ENCODE measurements around the gene C4A. TPM values are rescaled to one million over a fixed set of nuclear protein-coding genes. Genes with fewer than 3 reads are reported as not detected.
"Not testable (repeated sequence)": the region's sequence is repeated elsewhere in the genome, so short reads cannot be mapped to it uniquely, and the experiment has no call there.

Gene C4A
- total RNA-seq, 2 experiments from 2014 or later: 2.9 to 4.8 TPM

DNA sequence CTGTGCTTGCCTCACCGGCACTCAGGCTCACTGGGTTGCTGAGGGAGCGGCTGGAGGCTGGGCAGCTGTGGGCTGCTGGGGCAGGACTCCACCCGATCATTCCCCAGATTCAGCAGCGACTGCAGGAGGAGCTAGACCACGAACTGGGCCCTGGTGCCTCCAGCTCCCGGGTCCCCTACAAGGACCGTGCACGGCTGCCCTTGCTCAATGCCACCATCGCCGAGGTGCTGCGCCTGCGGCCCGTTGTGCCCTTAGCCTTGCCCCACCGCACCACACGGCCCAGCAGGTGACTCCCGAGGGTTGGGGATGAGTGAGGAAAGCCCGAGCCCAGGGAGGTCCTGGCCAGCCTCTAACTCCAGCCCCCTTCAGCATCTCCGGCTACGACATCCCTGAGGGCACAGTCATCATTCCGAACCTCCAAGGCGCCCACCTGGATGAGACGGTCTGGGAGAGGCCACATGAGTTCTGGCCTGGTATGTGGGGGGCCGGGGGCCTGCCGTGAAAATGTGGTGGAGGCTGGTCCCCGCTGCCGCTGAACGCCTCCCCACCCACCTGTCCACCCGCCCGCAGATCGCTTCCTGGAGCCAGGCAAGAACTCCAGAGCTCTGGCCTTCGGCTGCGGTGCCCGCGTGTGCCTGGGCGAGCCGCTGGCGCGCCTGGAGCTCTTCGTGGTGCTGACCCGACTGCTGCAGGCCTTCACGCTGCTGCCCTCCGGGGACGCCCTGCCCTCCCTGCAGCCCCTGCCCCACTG is 58.6 kb downstream of the C4A start:
- CTCF ChIA-PET (ENCODE audit: unreplicated experiment); H4K20me1 ChIP-seq (ENCODE audit: insufficient read depth, low read length); H3K4me3 ChIP-seq (ENCODE audit: low read depth, low read length, poor library complexity, severe bottlenecking): not testable (repeated sequence)

DNA sequence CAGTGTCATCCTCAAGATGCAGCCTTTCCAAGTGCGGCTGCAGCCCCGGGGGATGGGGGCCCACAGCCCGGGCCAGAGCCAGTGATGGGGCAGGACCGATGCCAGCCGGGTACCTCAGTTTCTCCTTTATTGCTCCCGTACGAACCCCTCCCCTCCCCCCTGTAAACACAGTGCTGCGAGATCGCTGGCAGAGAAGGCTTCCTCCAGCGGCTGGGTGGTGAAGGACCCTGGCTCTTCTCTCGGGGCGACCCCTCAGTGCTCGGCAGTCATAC is 59.1 kb downstream of the C4A start:
- H3K9me2 ChIP-seq (ENCODE audit: insufficient read depth, low read length); DNase-seq (ENCODE audit: low spot score); H3K27ac ChIP-seq (ENCODE audit: low read depth, low read length, poor library complexity, severe bottlenecking); BruUV-seq (replicated peaks); H4K20me1 ChIP-seq (ENCODE audit: insufficient read depth, low read length); intact Hi-C loops (cut with micrococcal nuclease; ENCODE audit: unreplicated experiment); H3K9me3 ChIP-seq (ENCODE audit: low read length); H3K79me2 ChIP-seq (ENCODE audit: insufficient read depth, low read depth, low read length); H2AFZ ChIP-seq (ENCODE audit: low read length); H3K4me3 ChIP-seq (ENCODE audit: low read depth, low read length, poor library complexity, severe bottlenecking); H3K4me1 ChIP-seq (ENCODE audit: insufficient read depth, low read length, poor library complexity, severe bottlenecking); H3K36me3 ChIP-seq (ENCODE audit: insufficient read depth, low read length); H3K4me2 ChIP-seq (ENCODE audit: low read length); POLR2A ChIA-PET; CTCF ChIA-PET (ENCODE audit: unreplicated experiment): not testable (repeated sequence)

More for the DNA sequence above, 58.6 kb downstream of the C4A start:
- H3K27ac ChIP-seq (ENCODE audit: low read depth, low read length, poor library complexity, severe bottlenecking); H3K9me3 ChIP-seq (ENCODE audit: low read length); H3K79me2 ChIP-seq (ENCODE audit: insufficient read depth, low read depth, low read length); POLR2A ChIA-PET; H3K36me3 ChIP-seq (ENCODE audit: insufficient read depth, low read length); H3K4me2 ChIP-seq (ENCODE audit: low read length); H3K4me1 ChIP-seq (ENCODE audit: insufficient read depth, low read length, poor library complexity, severe bottlenecking); BruUV-seq (replicated peaks); H3K9me2 ChIP-seq (ENCODE audit: insufficient read depth, low read length); H2AFZ ChIP-seq (ENCODE audit: low read length); DNase-seq (ENCODE audit: low spot score); intact Hi-C loops (cut with micrococcal nuclease; ENCODE audit: unreplicated experiment): not testable (repeated sequence)

DNA sequence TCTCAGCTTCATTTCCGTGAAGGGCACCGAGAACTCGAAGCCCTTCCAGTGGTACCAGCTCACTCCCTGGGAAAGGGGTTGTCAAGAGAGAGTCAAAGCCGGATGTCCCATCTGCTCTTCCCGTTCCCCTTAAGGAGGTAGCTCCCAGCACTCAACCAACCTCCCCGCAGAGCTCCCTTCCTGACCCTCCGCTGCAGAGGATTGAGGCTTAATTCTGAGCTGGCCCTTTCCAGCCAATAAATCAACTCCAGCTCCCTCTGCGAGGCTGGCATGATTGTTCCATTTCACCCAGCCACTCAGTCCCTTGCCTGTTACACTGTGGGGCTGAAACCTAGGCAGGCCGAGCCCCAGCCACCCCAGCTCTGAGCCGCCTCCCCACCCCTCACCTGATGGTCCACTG is 59.5 kb downstream of the C4A start:
- DNase-seq (ENCODE audit: low spot score); CTCF ChIA-PET (ENCODE audit: unreplicated experiment); H3K4me2 ChIP-seq (ENCODE audit: low read length); H3K9me2 ChIP-seq (ENCODE audit: insufficient read depth, low read length); H3K36me3 ChIP-seq (ENCODE audit: insufficient read depth, low read length); POLR2A ChIA-PET; H3K4me1 ChIP-seq (ENCODE audit: insufficient read depth, low read length, poor library complexity, severe bottlenecking); H3K79me2 ChIP-seq (ENCODE audit: insufficient read depth, low read depth, low read length); BruUV-seq (replicated peaks); H3K9me3 ChIP-seq (ENCODE audit: low read length); H3K27ac ChIP-seq (ENCODE audit: low read depth, low read length, poor library complexity, severe bottlenecking); H3K4me3 ChIP-seq (ENCODE audit: low read depth, low read length, poor library complexity, severe bottlenecking); intact Hi-C loops (cut with micrococcal nuclease; ENCODE audit: unreplicated experiment); H4K20me1 ChIP-seq (ENCODE audit: insufficient read depth, low read length); H2AFZ ChIP-seq (ENCODE audit: low read length): not testable (repeated sequence)

DNA sequence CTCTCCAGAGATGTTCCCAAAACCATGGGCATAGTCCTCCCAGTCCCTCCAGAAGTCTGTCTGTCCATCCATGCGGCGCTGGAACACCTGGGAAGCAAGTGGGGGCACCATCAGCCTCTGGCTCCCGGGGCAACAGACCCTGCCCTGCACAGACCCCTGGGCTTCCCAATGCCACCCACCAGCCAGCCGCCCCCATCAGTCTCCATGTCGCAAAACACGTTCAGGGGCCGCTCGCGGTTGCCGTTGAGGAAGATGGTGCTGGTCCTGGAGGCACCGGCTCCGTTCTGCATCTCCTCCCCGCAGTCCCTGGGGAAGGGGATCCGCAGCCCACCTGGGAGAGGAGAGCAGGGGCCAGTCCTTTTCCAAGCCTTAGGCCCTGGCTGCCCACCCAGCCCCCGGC is 60.4 kb downstream of the C4A start:
- H3K27ac ChIP-seq (ENCODE audit: low read depth, low read length, poor library complexity, severe bottlenecking); H3K9me2 ChIP-seq (ENCODE audit: insufficient read depth, low read length); H3K36me3 ChIP-seq (ENCODE audit: insufficient read depth, low read length); BruUV-seq (replicated peaks); H3K4me2 ChIP-seq (ENCODE audit: low read length); DNase-seq (ENCODE audit: low spot score); H3K79me2 ChIP-seq (ENCODE audit: insufficient read depth, low read depth, low read length); H3K4me1 ChIP-seq (ENCODE audit: insufficient read depth, low read length, poor library complexity, severe bottlenecking); H3K9me3 ChIP-seq (ENCODE audit: low read length); CTCF ChIA-PET (ENCODE audit: unreplicated experiment); intact Hi-C loops (cut with micrococcal nuclease; ENCODE audit: unreplicated experiment); H3K4me3 ChIP-seq (ENCODE audit: low read depth, low read length, poor library complexity, severe bottlenecking); H2AFZ ChIP-seq (ENCODE audit: low read length); H4K20me1 ChIP-seq (ENCODE audit: insufficient read depth, low read length); POLR2A ChIA-PET: not testable (repeated sequence)

DNA sequence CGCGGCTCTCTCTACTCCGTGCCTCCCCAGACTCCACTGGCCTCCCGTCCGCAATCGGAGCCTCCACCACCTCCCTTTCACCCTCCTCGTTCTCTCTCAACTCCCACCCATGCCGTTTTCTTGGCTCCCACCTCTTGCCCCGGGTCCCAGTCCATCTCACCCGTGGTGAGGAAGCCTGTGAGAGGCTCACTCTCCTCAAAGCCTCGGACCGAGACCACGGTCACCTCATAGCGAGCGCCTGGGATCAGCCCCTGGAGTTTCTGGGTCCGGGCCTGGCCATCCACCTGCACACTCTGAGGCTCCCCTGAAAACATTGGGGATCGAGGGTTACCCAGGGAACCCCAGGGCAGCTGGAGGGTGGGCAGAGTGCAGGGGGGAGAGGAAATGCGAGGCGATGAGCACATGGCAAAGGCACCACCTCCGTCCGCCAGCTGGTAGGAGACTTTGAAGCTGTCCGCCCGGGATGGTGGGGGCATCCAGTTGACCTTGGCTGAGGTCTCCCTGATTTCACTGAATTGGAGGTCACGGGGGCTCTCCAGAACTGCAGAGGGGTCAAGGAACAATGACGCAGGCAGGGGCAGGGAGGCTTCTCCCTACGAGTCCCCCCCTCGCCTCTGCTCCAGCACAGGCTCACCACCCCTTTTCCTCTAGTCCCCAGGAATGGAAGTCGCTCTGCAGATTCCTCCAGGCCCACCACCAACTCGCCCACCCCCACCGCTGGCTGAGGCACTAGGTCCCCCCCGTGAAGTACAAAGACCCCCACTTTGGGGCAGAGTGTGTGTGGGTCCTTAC is 61.9 kb downstream of the C4A start:
- H3K4me2 ChIP-seq (ENCODE audit: low read length); H3K9me3 ChIP-seq (ENCODE audit: low read length); H3K9me2 ChIP-seq (ENCODE audit: insufficient read depth, low read length); H4K20me1 ChIP-seq (ENCODE audit: insufficient read depth, low read length); H3K36me3 ChIP-seq (ENCODE audit: insufficient read depth, low read length); POLR2A ChIA-PET; CTCF ChIA-PET (ENCODE audit: unreplicated experiment); H3K79me2 ChIP-seq (ENCODE audit: insufficient read depth, low read depth, low read length); BruUV-seq (replicated peaks); DNase-seq (ENCODE audit: low spot score); H3K4me1 ChIP-seq (ENCODE audit: insufficient read depth, low read length, poor library complexity, severe bottlenecking); intact Hi-C loops (cut with micrococcal nuclease; ENCODE audit: unreplicated experiment); H2AFZ ChIP-seq (ENCODE audit: low read length); H3K4me3 ChIP-seq (ENCODE audit: low read depth, low read length, poor library complexity, severe bottlenecking); H3K27ac ChIP-seq (ENCODE audit: low read depth, low read length, poor library complexity, severe bottlenecking): not testable (repeated sequence)

DNA sequence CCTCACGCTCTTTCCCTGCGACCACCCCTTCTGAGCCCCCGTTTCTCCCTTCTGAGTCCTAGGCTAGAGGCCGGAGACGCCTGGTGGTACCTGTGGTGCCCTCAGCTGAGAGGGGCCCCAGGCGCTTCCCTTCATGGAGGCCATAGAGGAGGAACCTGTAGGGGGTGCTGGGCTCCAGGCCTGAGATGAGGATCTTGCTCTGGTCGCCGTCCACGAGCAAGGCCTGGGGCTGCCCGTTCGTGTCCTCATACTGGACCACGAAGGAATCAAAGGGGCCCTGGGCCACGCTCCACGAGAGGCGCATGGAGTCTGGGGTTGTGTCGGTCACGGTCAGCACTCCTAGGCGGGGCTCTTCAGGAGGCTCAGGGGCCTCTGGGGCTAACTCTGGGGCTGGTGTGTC is 63.1 kb downstream of the C4A start:
- H3K79me2 ChIP-seq (ENCODE audit: insufficient read depth, low read depth, low read length); H3K9me2 ChIP-seq (ENCODE audit: insufficient read depth, low read length); H2AFZ ChIP-seq (ENCODE audit: low read length); H3K9me3 ChIP-seq (ENCODE audit: low read length); H3K4me2 ChIP-seq (ENCODE audit: low read length); intact Hi-C loops (cut with micrococcal nuclease; ENCODE audit: unreplicated experiment); BruUV-seq (replicated peaks); H3K4me1 ChIP-seq (ENCODE audit: insufficient read depth, low read length, poor library complexity, severe bottlenecking); CTCF ChIA-PET (ENCODE audit: unreplicated experiment); DNase-seq (ENCODE audit: low spot score); H3K4me3 ChIP-seq (ENCODE audit: low read depth, low read length, poor library complexity, severe bottlenecking); POLR2A ChIA-PET; H3K27ac ChIP-seq (ENCODE audit: low read depth, low read length, poor library complexity, severe bottlenecking); H3K36me3 ChIP-seq (ENCODE audit: insufficient read depth, low read length); H4K20me1 ChIP-seq (ENCODE audit: insufficient read depth, low read length): not testable (repeated sequence)
